HFFc6 (cell line): ENCODE results near the gene ETFB. TPM values are rescaled to one million over a fixed set of nuclear protein-coding genes. Genes with fewer than 3 reads are reported as not detected.

ENCODE experiments used
- DNase-seq: peaks from one replicate; pipeline ENCODE4 v3.0.0-alpha.2; 2018
- H3K27ac Mint-ChIP-seq: 2 replicates; pipeline ENCODE4 v1.8.0; 2020; ENCODE audit warnings: mild to moderate bottlenecking, mixed read lengths
- H3K27me3 Mint-ChIP-seq: 2 replicates; pipeline ENCODE4 v1.8.0; 2021; ENCODE audit warnings: mild to moderate bottlenecking, moderate library complexity, mixed read lengths; ENCODE audit not compliant: insufficient read depth
- H3K36me3 Mint-ChIP-seq: 2 replicates; pipeline ENCODE4 v1.8.0; 2021; ENCODE audit warnings: low read depth, mixed read lengths
- H3K4me1 Mint-ChIP-seq: 2 replicates; pipeline ENCODE4 v1.8.0; 2020; ENCODE audit warnings: low read depth, mixed read lengths
- H3K4me3 Mint-ChIP-seq: 2 replicates; pipeline ENCODE4 v1.8.0; 2020; ENCODE audit warnings: mild to moderate bottlenecking, moderate library complexity, mixed read lengths
- H3K9me3 Mint-ChIP-seq: 2 replicates; pipeline ENCODE4 v1.8.0; 2020; ENCODE audit warnings: mild to moderate bottlenecking, mixed read lengths
- total RNA-seq, 6 experiments: library from RNA; stranded (reverse); fragmentation: NEBNext Ultra II Directional; extraction: Animal tissue kit (Norgen Biotek cat#: 25700); gene quantifications; 2 replicates in 1 of 6; 3 replicates in 5 of 6; pipeline ENCODE4 v1.2.3, GENCODE V29; 2021
- TF ChIP-seq, protein P1 (sequence below): fragments of 200-600 bp; sonication (generic); IDR thresholded peaks from 2 replicates; pipeline ENCODE4 v1.5.0; 2021; ENCODE audit warnings: antibody characterized with exemption, mild to moderate bottlenecking

Gene ETFB
- total RNA-seq, 6 experiments from 2014 or later, result 109 to 157 (median 132) TPM

DNA sequence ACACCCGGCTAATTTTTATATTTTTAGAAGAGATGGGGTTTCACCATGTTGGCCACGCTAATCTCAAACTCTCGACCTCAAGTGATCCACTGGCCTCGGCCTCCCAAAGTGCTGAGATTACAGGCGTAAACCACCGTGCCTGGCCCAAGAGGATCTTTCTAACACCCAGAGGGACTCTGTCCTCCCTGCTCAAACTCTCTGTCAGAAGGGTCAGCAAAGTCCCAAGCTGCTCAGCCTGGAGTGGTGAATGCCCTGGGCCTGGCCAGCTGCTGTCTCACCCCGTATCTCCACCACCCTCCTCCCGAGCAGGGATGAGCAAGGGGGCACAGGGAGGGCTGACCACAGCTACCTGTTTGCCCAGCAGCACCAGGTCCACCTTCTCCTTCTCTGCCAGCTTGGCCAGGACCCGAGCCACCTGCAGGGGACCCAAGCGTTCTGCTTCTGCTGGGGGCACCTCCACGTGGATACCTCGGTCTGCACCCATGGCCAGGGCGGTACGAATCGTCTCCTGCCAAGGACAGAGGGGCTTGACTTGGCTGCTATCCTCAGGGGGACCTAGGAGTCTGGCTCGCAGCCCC is 13.3 kb downstream of the ETFB start:
- H3K4me1 Mint-ChIP-seq, result peaks cover 28% of the 10 kb centered on the region

GRCh38 chr19:51351266-51351990 is 14.8 kb downstream of the ETFB start:
- TF ChIP-seq, protein P1, sequence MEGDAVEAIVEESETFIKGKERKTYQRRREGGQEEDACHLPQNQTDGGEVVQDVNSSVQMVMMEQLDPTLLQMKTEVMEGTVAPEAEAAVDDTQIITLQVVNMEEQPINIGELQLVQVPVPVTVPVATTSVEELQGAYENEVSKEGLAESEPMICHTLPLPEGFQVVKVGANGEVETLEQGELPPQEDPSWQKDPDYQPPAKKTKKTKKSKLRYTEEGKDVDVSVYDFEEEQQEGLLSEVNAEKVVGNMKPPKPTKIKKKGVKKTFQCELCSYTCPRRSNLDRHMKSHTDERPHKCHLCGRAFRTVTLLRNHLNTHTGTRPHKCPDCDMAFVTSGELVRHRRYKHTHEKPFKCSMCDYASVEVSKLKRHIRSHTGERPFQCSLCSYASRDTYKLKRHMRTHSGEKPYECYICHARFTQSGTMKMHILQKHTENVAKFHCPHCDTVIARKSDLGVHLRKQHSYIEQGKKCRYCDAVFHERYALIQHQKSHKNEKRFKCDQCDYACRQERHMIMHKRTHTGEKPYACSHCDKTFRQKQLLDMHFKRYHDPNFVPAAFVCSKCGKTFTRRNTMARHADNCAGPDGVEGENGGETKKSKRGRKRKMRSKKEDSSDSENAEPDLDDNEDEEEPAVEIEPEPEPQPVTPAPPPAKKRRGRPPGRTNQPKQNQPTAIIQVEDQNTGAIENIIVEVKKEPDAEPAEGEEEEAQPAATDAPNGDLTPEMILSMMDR, result no peak
- Mint-ChIP-seq H3K4me3 (no peak overlapping the region), H3K36me3 (peaks cover 30% of the 10 kb centered on the region), H3K27ac (peak overlapping the region; percentile 88), H3K9me3 (no peaks in the 10 kb centered on the region), H3K4me1 (peaks cover 24% of the 10 kb centered on the region), H3K27me3 (peaks cover 3% of the 10 kb centered on the region; the same call in 1 of the 2 replicates)
- no peak for DNase-seq

More for the DNA sequence above, 13.3 kb downstream of the ETFB start:
- Mint-ChIP-seq H3K9me3 (no peaks in the 10 kb centered on the region), H3K27me3 (peaks cover 3% of the 10 kb centered on the region; the same call in 1 of the 2 replicates), H3K27ac (no peak overlapping the region), H3K4me3 (no peak overlapping the region), H3K36me3 (peaks cover 27% of the 10 kb centered on the region)
- TF ChIP-seq, protein P1, result no peak
- no peak for DNase-seq

- Mint-ChIP-seq H3K9me3 (no peaks in the 10 kb centered on the region), H3K36me3 (peaks cover 32% of the 10 kb centered on the region), H3K27me3 (peaks cover 3% of the 10 kb centered on the region; the same call in 1 of the 2 replicates), H3K4me3 (no peak overlapping the region), H3K4me1 (peaks cover 24% of the 10 kb centered on the region), H3K27ac (no peak overlapping the region)
- TF ChIP-seq, protein P1, result no peak
- no peak for DNase-seq
Measured at GRCh38 chr19:51347209-51347928, 18.8 kb downstream of the ETFB start.

DNA sequence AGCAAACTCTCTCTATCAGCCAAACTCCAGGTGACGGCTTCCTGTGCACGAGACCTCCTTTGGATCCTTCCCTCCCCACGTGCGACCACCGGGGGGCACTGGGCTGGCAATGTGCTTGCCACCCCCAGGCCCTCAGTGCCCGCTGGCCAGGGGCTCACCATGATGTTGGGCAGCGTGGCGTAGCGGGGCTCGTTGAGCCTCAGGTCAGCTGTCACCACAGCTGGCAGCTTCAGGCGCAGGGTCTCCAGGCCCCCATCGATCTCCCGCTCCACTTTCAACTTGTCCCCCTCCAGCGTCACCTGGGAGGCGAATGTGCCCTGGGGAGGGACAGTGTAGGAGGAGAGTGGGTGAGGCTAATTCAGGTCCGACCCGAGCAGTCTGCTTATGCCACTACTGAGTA is 19.4 kb downstream of the ETFB start:
- H3K4me3 Mint-ChIP-seq, result no peak overlapping the region
- no peak overlapping the region for H3K27ac Mint-ChIP-seq
- H3K4me1 Mint-ChIP-seq, result peaks cover 24% of the 10 kb centered on the region
- DNase-seq, result no peak
- TF ChIP-seq, protein P1, result peak; percentile 45
- H3K36me3 Mint-ChIP-seq, result peaks cover 29% of the 10 kb centered on the region
- H3K27me3 Mint-ChIP-seq, result no peaks in the 10 kb centered on the region; the same call in 1 of the 2 replicates
- H3K9me3 Mint-ChIP-seq, result no peaks in the 10 kb centered on the region

- no peak for DNase-seq
Measured at GRCh38 chr19:51345076-51345620, 21.0 kb downstream of the ETFB start.

More at GRCh38 chr19:51345076-51345620, 21.0 kb downstream of the ETFB start:
- Mint-ChIP-seq H3K4me3 (no peak overlapping the region), H3K9me3 (no peaks in the 10 kb centered on the region), H3K4me1 (peaks cover 17% of the 10 kb centered on the region), H3K27ac (no peak overlapping the region), H3K36me3 (peaks cover 16% of the 10 kb centered on the region), H3K27me3 (peaks cover 3% of the 10 kb centered on the region)
- TF ChIP-seq, protein P1, result no peak
